ENCODE measurements around the gene CD59.

CD59 gene

GRCh38 chr11:33655842-33656600 lies 80.2 kb downstream of the CD59 start:
- TF ChIP-seq CTCF (conservative IDR thresholded peaks at IDR 0.05) (no peak), ZFX (IDR thresholded peaks at IDR 0.05) (no peak)
- H3K27ac ChIP-seq, result no peak overlapping the region

- no peak overlapping the region for H3K27ac ChIP-seq
- no peak for TF ChIP-seq ZFX (IDR thresholded peaks at IDR 0.05)
- TF ChIP-seq CTCF (conservative IDR thresholded peaks at IDR 0.05), result no peak
Measured at GRCh38 chr11:33654594-33654993, 81.6 kb downstream of the CD59 start.
